HG03571 (cell line): Measurements from ENCODE around the gene ATP13A1.
A peak's percentile ranks its signal among the peaks of the same experiment; 100 is the strongest.
"Not testable (repeated sequence)": the region's sequence is repeated elsewhere in the genome, so short reads cannot be mapped to it uniquely, and the experiment has no call there.

Source experiments
- ATAC-seq: cut with Tn5 transposase; IDR thresholded peaks from one replicate; pipeline ENCODE4 v1.9.1; 2021; ENCODE audit not compliant: unreplicated experiment

Gene ATP13A1

GRCh38 chr19:19665420-19665948 is 2.0 kb upstream of the ATP13A1 start:
- ATAC-seq: not testable (repeated sequence)

GRCh38 chr19:19662871-19663255 is 613 bp downstream of the ATP13A1 start:
- ATAC-seq: peak; percentile 1

GRCh38 chr19:19662344-19662743 is 1.1 kb downstream of the ATP13A1 start:
- ATAC-seq: no peak

GRCh38 chr19:19661675-19662251 is 1.7 kb downstream of the ATP13A1 start:
- peak; percentile 31 for ATAC-seq

- ATAC-seq: no peak
Observed at GRCh38 chr19:19661141-19661674, 2.3 kb downstream of the ATP13A1 start.

- no peak for ATAC-seq
Observed at GRCh38 chr19:19659646-19660245, 3.7 kb downstream of the ATP13A1 start.

GRCh38 chr19:19657397-19657783 is 6.1 kb downstream of the ATP13A1 start:
- ATAC-seq: no peak

- no peak for ATAC-seq
Observed at GRCh38 chr19:19656451-19657396, 6.8 kb downstream of the ATP13A1 start.

GRCh38 chr19:19655641-19656343 is 7.7 kb downstream of the ATP13A1 start:
- ATAC-seq: no peak

- no peak for ATAC-seq
Observed at GRCh38 chr19:19655051-19655594, 8.4 kb downstream of the ATP13A1 start.

GRCh38 chr19:19654441-19654840 is 9.0 kb downstream of the ATP13A1 start:
- ATAC-seq: no peak

GRCh38 chr19:19653597-19654147 is 9.8 kb downstream of the ATP13A1 start:
- no peak for ATAC-seq

- no peak for ATAC-seq
Observed at GRCh38 chr19:19652482-19653295, 10.8 kb downstream of the ATP13A1 start.

- ATAC-seq: no peak
Observed at GRCh38 chr19:19651076-19651475, 12.4 kb downstream of the ATP13A1 start.

- ATAC-seq: no peak
Observed at GRCh38 chr19:19650331-19650730, 13.1 kb downstream of the ATP13A1 start.

- ATAC-seq: no peak
Observed at GRCh38 chr19:19649580-19649995, 13.9 kb downstream of the ATP13A1 start.

GRCh38 chr19:19649155-19649554 is 14.3 kb downstream of the ATP13A1 start:
- ATAC-seq: no peak

GRCh38 chr19:19647037-19647835 is 16.2 kb downstream of the ATP13A1 start:
- no peak for ATAC-seq
